HG02588 (cell line): Measurements from ENCODE around the gene PCDHGA3.
"Not testable (repeated sequence)": the region's sequence is repeated elsewhere in the genome, so short reads cannot be mapped to it uniquely, and the experiment has no call there.

Source experiments
- ATAC-seq: cut with Tn5 transposase; IDR thresholded peaks from one replicate; pipeline ENCODE4 v1.9.1; 2021; ENCODE audit warnings: mild to moderate bottlenecking, moderate library complexity; ENCODE audit not compliant: unreplicated experiment

The PCDHGA3 gene

GRCh38 chr5:141382469-141383294 lies 39.1 kb downstream of the PCDHGA3 start, which contains the start of gene PCDHGA7:
Gene PCDHGA7, plus strand, starts transcription at chr5:141382742. Its CDS starts 158 bp downstream, at chr5:141382900.
- no peak for ATAC-seq

GRCh38 chr5:141383345-141383744 lies 39.7 kb downstream of the PCDHGA3 start:
- ATAC-seq = no peak

GRCh38 chr5:141384471-141385267 lies 41.0 kb downstream of the PCDHGA3 start:
- no peak for ATAC-seq

GRCh38 chr5:141387557-141388311 lies 44.1 kb downstream of the PCDHGA3 start, which contains the start of gene PCDHGB4:
Gene PCDHGB4, plus strand, starts transcription at chr5:141387698. Its CDS starts 187 bp downstream, at chr5:141387885.
- ATAC-seq = peak; percentile 69

- no peak for ATAC-seq
These were observed 45.0 kb downstream of the PCDHGA3 start for GRCh38 chr5:141388661-141389060.

- ATAC-seq = no peak
These were observed 45.8 kb downstream of the PCDHGA3 start for GRCh38 chr5:141389153-141390042.

GRCh38 chr5:141392429-141393198 lies 49.0 kb downstream of the PCDHGA3 start, which contains the start of gene PCDHGA8:
Gene PCDHGA8, plus strand, starts transcription at chr5:141392633. Its CDS starts 181 bp downstream, at chr5:141392814.
- no peak for ATAC-seq

GRCh38 chr5:141393267-141393666 lies 49.6 kb downstream of the PCDHGA3 start:
- no peak for ATAC-seq

GRCh38 chr5:141394401-141395187 lies 51.0 kb downstream of the PCDHGA3 start:
- ATAC-seq = not testable (repeated sequence)
